ENCODE measurements around the gene ABCC11.

DNA sequence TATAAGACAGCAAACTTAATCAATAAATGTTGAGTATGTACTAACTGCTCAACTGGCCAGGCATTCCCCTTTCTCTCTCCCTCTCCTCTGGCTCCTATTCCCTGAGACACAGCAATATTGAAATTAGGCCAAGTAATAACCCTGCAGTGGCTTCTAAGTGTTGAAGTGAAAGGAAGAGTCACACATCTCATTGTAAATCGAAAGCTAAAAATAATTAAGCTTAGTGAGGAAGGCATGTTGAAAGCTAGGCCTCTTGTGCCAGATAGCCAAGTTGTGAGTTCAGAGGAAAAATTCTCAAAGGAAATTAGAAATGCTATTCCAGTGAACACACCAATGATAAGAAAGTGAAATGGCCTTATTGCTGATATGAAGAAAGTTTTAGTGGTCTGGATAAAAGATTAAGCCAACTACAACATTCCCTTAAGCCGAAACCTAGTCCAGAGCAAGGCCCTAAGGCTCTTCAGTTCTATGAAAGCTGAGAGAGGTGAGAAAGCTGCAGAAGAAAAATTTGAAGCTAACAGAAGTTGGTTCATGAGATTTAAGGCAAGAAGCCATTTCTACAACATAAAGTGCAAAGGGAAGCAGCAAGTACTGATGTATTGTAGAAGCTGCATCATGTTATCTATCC lies 35.4 kb upstream of the ABCC11 start:
- no peak for TF ChIP-seq POLR2AphosphoS5 (IDR thresholded peaks at IDR 0.05)
- TF ChIP-seq POLR2A (IDR thresholded peaks at IDR 0.05), result no peak
- TF ChIP-seq, protein P1, sequence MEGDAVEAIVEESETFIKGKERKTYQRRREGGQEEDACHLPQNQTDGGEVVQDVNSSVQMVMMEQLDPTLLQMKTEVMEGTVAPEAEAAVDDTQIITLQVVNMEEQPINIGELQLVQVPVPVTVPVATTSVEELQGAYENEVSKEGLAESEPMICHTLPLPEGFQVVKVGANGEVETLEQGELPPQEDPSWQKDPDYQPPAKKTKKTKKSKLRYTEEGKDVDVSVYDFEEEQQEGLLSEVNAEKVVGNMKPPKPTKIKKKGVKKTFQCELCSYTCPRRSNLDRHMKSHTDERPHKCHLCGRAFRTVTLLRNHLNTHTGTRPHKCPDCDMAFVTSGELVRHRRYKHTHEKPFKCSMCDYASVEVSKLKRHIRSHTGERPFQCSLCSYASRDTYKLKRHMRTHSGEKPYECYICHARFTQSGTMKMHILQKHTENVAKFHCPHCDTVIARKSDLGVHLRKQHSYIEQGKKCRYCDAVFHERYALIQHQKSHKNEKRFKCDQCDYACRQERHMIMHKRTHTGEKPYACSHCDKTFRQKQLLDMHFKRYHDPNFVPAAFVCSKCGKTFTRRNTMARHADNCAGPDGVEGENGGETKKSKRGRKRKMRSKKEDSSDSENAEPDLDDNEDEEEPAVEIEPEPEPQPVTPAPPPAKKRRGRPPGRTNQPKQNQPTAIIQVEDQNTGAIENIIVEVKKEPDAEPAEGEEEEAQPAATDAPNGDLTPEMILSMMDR (IDR thresholded peaks at IDR 0.05), result no peak
